Naive B cell (primary cell): ENCODE data around the gene SLC8A1. TPM values are rescaled to one million over a fixed set of nuclear protein-coding genes. Genes with fewer than 3 reads are reported as not detected.
"Not testable (repeated sequence)": the region's sequence is repeated elsewhere in the genome, so short reads cannot be mapped to it uniquely, and the experiment has no call there.

ENCODE experiments used
- ATAC-seq, 2 donors: fragments of 150-1000 bp; cut with Tn5 transposase; 2 replicates each; pipeline ENCODE4 v1.10.0; 2021; ENCODE audit warnings: low read depth in 2 of 2, mild to moderate bottlenecking in 2 of 2, moderate library complexity in 2 of 2
- DNase-seq: peaks from one replicate; pipeline ENCODE4 v3.0.0; 2022
- H3K27ac Mint-ChIP-seq, 6 donors: one replicate each; pipeline ENCODE4 v1.8.0; 2020 to 2022; ENCODE audit warnings: mild to moderate bottlenecking in 6 of 6, mixed read lengths in 6 of 6, moderate library complexity in 5 of 6, inconsistent platforms in 2 of 6
- H3K27me3 Mint-ChIP-seq, 3 donors: one replicate each; pipeline ENCODE4 v1.8.0; 2021 to 2022; ENCODE audit warnings: mixed read lengths in 3 of 3, mild to moderate bottlenecking in 1 of 3
- H3K36me3 Mint-ChIP-seq, 2 donors: one replicate each; pipeline ENCODE4 v1.8.0; 2020 to 2022; ENCODE audit warnings: mixed read lengths in 2 of 2, inconsistent platforms in 1 of 2, mild to moderate bottlenecking in 1 of 2
- H3K4me1 Mint-ChIP-seq, 3 donors: one replicate each; pipeline ENCODE4 v1.8.0; 2020 to 2022; ENCODE audit warnings: mixed read lengths in 3 of 3, inconsistent platforms in 1 of 3, mild to moderate bottlenecking in 1 of 3, moderate library complexity in 1 of 3
- H3K4me3 Mint-ChIP-seq, 8 donors: one replicate each; pipeline ENCODE4 v1.8.0; 2020 to 2022; ENCODE audit warnings: mild to moderate bottlenecking in 8 of 8, mixed read lengths in 8 of 8, moderate library complexity in 8 of 8, inconsistent platforms in 2 of 8
- H3K9me3 Mint-ChIP-seq, 7 donors: one replicate each; pipeline ENCODE4 v1.8.0; 2020 to 2022; ENCODE audit warnings: mixed read lengths in 7 of 7, mild to moderate bottlenecking in 5 of 7, inconsistent platforms in 2 of 7, moderate library complexity in 1 of 7
- polyA plus RNA-seq, 6 donors: library from polyadenylated mRNA; unstranded; fragments of 300-500 nt; fragmentation: Illumina TruSeq; gene quantifications; one replicate each; pipeline ENCODE4 v1.2.3, GENCODE V29; 2021; ENCODE audit warnings: low read depth in 6 of 6

The SLC8A1 gene
- polyA plus RNA-seq, 6 donors from 2014 or later = 0.04 TPM; not detected in 5

DNA sequence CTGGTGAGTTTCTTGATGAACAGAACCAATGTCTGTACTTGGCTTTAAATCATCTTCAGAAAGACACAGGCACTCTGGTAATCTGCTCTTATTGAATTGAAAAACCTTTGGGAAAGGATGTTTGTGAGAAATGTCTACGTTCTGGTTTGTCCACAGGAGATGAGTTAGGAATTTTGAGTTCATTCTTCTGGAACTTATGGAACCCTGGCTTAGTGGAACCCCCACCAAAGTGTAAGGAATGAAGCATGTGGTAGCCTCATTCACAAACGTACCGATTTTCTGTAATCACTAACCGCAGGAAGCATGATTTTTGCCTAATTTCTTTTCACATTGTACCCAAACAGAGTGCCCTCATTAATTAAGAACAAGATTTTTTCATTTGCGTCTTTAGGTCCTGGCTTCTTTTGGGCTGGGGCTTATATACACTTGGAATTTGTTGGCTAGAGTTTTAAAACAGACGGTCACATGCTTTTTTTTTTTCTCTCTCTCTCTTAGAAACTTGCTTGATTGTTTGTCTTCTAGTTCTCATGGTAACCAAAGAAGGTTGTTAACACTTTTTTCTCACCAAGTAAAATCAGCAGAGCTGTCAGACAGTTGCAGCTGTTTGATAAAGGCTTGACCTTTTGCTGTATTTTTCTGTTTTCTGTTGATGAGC, 358.7 kb downstream of the SLC8A1 start:
- peaks cover 0 to 5% (median 0%) of the 10 kb centered on the region in 3 donors for H3K4me1 Mint-ChIP-seq
- DNase-seq (no peak), ATAC-seq (no peak)
- no peak overlapping the region for H3K4me3 Mint-ChIP-seq
- H3K9me3 Mint-ChIP-seq = no peaks in the 10 kb centered on the region
- peaks cover 0 to 3% (median 0%) of the 10 kb centered on the region in 3 donors for H3K27me3 Mint-ChIP-seq
- H3K36me3 Mint-ChIP-seq = no peaks in the 10 kb centered on the region
- H3K27ac Mint-ChIP-seq = no peak overlapping the region

- Mint-ChIP-seq H3K27me3 (peaks cover 0 to 5% (median 3%) of the 10 kb centered on the region in 3 donors), H3K9me3 (peaks cover 0 to 5% (median 0%) of the 10 kb centered on the region in 7 donors), H3K36me3 (no peaks in the 10 kb centered on the region), H3K27ac (no peak overlapping the region), H3K4me1 (peaks cover 0 to 5% (median 0%) of the 10 kb centered on the region in 3 donors), H3K4me3 (no peak overlapping the region)
- DNase-seq = no peak
- ATAC-seq = no peak
Measured at GRCh38 chr2:40090044-40090443, 361.8 kb downstream of the SLC8A1 start.

DNA sequence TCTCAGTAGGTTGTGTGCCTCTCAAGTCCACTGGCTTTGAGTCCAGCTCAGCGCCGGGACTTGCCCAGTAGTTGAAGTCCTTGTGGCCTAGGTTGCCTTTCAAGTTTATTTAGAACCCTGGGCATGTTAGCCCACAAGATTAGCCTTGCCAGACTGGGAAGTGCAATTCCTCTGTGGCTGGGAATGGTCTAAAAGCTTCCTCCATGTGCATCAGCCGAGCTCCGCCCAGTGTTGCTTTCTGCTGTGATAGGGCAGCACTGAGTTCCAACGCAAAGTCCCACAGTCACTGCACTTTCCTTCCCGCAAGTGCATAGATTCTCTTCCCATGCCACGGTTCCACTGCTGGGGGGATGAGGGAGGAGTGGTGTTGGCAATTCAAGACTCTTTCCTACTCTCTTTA, 364.0 kb downstream of the SLC8A1 start:
- no peak overlapping the region for H3K27ac Mint-ChIP-seq
- DNase-seq (no peak), ATAC-seq (no peak)
- peaks cover 0 to 5% (median 0%) of the 10 kb centered on the region in 7 donors for H3K9me3 Mint-ChIP-seq
- H3K27me3 Mint-ChIP-seq = peaks cover 0 to 5% (median 0%) of the 10 kb centered on the region in 3 donors
- no peak overlapping the region for H3K4me3 Mint-ChIP-seq
- peaks cover 0 to 5% (median 0%) of the 10 kb centered on the region in 3 donors for H3K4me1 Mint-ChIP-seq
- no peaks in the 10 kb centered on the region for H3K36me3 Mint-ChIP-seq

- no peak for ATAC-seq
- H3K9me3 Mint-ChIP-seq = peaks cover 0 to 5% (median 0%) of the 10 kb centered on the region in 7 donors
- H3K27me3 Mint-ChIP-seq = peaks cover 0 to 5% (median 0%) of the 10 kb centered on the region in 3 donors
- H3K27ac Mint-ChIP-seq = no peak overlapping the region
- H3K4me1 Mint-ChIP-seq = peaks cover 0 to 3% (median 0%) of the 10 kb centered on the region in 3 donors
- H3K36me3 Mint-ChIP-seq = no peaks in the 10 kb centered on the region
- no peak for DNase-seq
- H3K4me3 Mint-ChIP-seq = no peak overlapping the region
Measured at GRCh38 chr2:40087434-40087833, 364.5 kb downstream of the SLC8A1 start.

GRCh38 chr2:40085786-40086185, 366.1 kb downstream of the SLC8A1 start:
- Mint-ChIP-seq H3K27ac (no peak overlapping the region), H3K4me3 (no peak overlapping the region), H3K9me3 (peaks cover 0 to 5% (median 0%) of the 10 kb centered on the region in 7 donors), H3K4me1 (no peaks in the 10 kb centered on the region), H3K27me3 (peaks cover 0 to 5% (median 0%) of the 10 kb centered on the region in 3 donors), H3K36me3 (no peaks in the 10 kb centered on the region)
- ATAC-seq (no peak), DNase-seq (no peak)

- H3K27ac Mint-ChIP-seq = peak overlapping the region in 1 of 6 donors; percentile 19
- H3K4me3 Mint-ChIP-seq, H3K27me3 Mint-ChIP-seq, H3K4me1 Mint-ChIP-seq, ATAC-seq, H3K36me3 Mint-ChIP-seq, DNase-seq: not testable (repeated sequence)
- peaks cover 0 to 19% (median 5%) of the 10 kb centered on the region in 7 donors for H3K9me3 Mint-ChIP-seq
Measured at GRCh38 chr2:40073336-40073735, 378.6 kb downstream of the SLC8A1 start.

- Mint-ChIP-seq H3K27ac (no peak overlapping the region), H3K36me3 (peaks cover 0 to 4% of the 10 kb centered on the region in 2 donors), H3K4me1 (no peaks in the 10 kb centered on the region), H3K9me3 (peaks cover 0 to 19% (median 7%) of the 10 kb centered on the region in 7 donors), H3K27me3 (no peaks in the 10 kb centered on the region), H3K4me3 (no peak overlapping the region)
- ATAC-seq = no peak
- DNase-seq = no peak
Measured at GRCh38 chr2:40072442-40073232, 379.3 kb downstream of the SLC8A1 start.

- no peak for DNase-seq
- H3K27ac Mint-ChIP-seq = no peak overlapping the region
- no peak overlapping the region for H3K4me3 Mint-ChIP-seq
- peaks cover 0 to 24% (median 5%) of the 10 kb centered on the region in 7 donors for H3K9me3 Mint-ChIP-seq
- no peaks in the 10 kb centered on the region for H3K27me3 Mint-ChIP-seq
- no peaks in the 10 kb centered on the region for H3K4me1 Mint-ChIP-seq
- no peaks in the 10 kb centered on the region for H3K36me3 Mint-ChIP-seq
- no peak for ATAC-seq
Measured at GRCh38 chr2:40062381-40062780, 389.5 kb downstream of the SLC8A1 start.

GRCh38 chr2:40049781-40050180, 402.1 kb downstream of the SLC8A1 start:
- DNase-seq (no peak), ATAC-seq (no peak)
- Mint-ChIP-seq H3K9me3 (no peaks in the 10 kb centered on the region), H3K4me1 (no peaks in the 10 kb centered on the region), H3K4me3 (no peak overlapping the region), H3K27me3 (peaks cover 0 to 8% (median 0%) of the 10 kb centered on the region in 3 donors), H3K36me3 (no peaks in the 10 kb centered on the region), H3K27ac (no peak overlapping the region)

DNA sequence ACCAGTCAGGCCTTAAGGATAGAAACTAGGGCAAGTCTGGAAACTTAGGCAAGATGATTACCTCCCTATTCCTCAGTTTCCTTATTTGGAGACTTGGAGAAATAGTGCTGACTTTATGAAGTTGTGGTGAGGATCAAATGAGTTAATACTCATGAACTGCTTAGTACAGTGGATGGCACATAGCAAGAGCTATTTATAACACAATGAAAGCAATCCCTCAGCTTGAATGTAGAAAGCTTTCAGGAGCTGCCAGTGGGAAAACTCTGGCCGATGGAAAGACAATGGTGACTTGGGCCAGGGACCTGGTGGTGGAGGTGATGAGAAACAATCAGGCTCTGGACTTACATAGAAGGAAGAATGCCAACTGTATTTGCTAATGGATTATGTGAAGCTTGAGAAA, 403.4 kb downstream of the SLC8A1 start:
- Mint-ChIP-seq H3K4me1 (no peaks in the 10 kb centered on the region), H3K4me3 (no peak overlapping the region), H3K27ac (no peak overlapping the region), H3K27me3 (peaks cover 0 to 8% (median 0%) of the 10 kb centered on the region in 3 donors), H3K9me3 (no peaks in the 10 kb centered on the region), H3K36me3 (no peaks in the 10 kb centered on the region)
- ATAC-seq = no peak
- no peak for DNase-seq

DNA sequence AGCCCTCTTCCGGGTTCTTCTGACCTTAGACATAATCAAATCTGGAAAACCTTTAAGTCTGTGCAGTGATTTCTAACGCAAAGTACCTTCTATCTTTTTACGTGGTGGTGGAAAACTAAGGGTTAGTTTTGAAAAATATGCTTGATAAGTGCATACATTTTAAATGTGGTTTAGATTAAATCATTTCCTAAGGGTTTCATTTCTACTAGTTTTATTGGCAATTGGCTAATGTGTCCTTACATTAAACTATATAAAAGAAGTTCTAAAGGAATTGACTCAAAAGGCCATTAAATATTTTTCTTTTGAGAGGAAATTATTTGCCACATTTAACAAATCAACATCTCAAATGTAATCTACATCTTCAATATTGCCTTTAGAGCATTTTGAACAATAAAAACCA, 404.5 kb downstream of the SLC8A1 start:
- H3K27me3 Mint-ChIP-seq = peaks cover 0 to 8% (median 0%) of the 10 kb centered on the region in 3 donors
- no peak for ATAC-seq
- H3K9me3 Mint-ChIP-seq = no peaks in the 10 kb centered on the region
- H3K27ac Mint-ChIP-seq = no peak overlapping the region
- no peaks in the 10 kb centered on the region for H3K4me1 Mint-ChIP-seq
- H3K4me3 Mint-ChIP-seq = no peak overlapping the region
- H3K36me3 Mint-ChIP-seq = no peaks in the 10 kb centered on the region
- DNase-seq = no peak
